ENCODE results near the gene ROMO1.
A peak's percentile ranks its signal among the peaks of the same experiment; 100 is the strongest.

Gene ROMO1

DNA sequence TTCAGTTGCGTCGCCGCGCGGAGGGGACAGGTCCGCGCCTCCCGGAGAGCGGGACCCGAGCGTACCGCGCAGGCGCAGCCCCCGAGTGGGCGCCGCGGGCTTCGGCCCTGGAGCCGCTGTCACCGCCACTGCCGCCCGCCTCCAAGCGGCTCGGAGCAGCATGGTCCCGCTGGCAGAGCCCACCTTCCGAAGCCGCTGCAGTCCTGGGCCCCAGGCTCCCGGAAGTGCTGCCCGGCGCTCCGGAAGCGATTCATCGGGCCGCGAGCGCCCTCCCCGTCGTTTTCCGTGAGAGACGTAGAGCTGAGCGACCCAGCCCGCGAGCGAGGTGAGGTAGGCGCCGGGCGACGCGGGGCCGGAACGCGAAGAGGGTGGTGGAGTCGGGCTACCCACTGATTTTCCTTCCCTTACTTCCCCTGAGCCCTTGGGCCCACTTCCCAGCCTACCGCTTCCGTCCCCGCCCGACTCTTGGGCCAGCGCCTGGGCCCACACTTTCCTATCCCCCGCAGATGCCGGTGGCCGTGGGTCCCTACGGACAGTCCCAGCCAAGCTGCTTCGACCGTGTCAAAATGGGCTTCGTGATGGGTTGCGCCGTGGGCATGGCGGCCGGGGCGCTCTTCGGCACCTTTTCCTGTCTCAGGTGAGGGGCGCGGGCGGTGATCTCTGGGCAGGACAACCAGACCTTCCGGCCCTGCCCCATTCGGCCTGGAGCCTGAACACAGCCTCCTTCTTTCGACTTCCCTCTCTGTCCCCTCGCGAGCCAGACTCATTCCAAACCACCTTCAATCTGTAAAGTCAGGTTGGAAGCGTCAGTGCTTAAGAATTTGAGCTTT lies at the start of gene ROMO1, which contains the start of gene NFS1:
TSS of gene ROMO1 (plus strand) at position 279 of the 830 bp plus-strand sequence. CDS start at position 507, 228 bp downstream.
TSS of gene NFS1 (minus strand) at position 226 of the 830 bp plus-strand sequence. CDS start at position 162, 64 bp downstream.
- DNase-seq = peak; percentile 87

DNA sequence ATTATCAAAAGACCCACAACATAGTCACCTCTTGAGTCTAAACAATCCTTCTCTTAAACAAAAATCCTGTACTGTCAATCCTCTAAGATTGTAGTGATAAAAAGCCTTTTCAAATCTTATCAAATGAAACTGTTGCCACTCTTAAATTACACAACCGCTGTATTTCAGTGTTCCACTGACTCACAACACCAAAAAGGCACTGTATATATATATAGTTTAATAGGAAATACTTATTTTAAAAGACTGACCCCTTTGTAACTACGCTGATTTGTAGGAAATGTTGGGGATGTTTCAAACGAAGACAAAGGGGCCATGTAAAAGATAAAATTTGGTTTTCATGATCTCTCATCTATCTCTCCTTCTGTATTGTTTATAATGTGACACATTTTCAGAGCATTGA lies 48.6 kb upstream of the ROMO1 start:
- no peak for DNase-seq

- no peak for DNase-seq
Measured at GRCh38 chr20:35651958-35652357, 47.2 kb upstream of the ROMO1 start.

GRCh38 chr20:35652641-35653429 lies 46.4 kb upstream of the ROMO1 start:
- DNase-seq = no peak

DNA sequence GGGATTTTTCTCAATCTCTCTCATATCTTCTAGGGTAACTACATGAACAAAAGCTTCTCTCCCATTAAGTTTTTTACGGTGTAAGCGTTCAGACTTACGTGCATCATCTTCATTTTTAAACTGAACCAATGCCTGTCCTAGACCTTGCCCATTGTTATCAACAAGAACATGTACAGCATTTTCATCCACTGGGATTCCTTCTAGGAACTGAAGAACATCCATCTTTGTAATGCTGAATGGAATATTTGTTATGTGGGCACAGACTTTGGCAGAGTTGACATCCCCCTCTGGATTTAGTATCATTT lies 45.8 kb upstream of the ROMO1 start:
- DNase-seq = no peak

DNA sequence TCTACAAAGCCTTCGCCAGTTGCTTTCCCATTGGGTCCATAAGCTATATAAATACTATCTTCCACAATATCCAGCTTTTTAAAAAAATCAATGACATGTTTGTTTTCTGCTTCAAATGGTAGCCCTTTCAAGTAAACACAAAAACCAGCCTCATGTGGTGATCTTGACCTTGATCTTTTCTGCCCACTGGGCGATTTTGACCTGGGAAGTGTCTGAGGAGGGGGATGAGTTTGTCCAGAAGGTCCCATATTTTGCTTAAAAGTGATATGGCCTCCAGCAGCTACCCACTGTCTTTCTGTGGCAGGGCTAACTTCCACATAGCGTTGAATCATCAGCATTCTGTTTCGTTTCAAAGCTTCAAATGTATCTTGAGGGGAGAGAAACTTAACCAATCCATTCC lies 45.3 kb upstream of the ROMO1 start:
- no peak for DNase-seq

DNA sequence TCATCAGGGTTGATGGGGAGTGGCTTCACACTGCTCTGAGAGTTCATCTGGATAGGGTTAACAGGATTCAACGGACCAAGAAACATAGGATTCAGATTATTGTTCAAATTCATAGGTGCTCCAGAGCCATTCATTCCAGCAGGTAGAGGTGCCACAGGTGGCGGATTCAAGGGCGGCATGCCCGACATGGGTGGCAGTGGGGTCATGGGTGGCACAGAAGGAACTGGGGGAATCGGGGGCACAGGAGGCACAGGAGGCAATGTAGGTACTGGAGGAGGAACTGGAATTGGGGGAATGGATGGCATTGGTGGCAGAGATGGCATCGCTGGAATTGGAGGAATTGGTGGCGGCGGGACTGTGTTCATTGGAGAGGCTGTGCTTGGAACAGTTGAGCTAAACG lies 44.8 kb upstream of the ROMO1 start:
- DNase-seq = no peak

DNA sequence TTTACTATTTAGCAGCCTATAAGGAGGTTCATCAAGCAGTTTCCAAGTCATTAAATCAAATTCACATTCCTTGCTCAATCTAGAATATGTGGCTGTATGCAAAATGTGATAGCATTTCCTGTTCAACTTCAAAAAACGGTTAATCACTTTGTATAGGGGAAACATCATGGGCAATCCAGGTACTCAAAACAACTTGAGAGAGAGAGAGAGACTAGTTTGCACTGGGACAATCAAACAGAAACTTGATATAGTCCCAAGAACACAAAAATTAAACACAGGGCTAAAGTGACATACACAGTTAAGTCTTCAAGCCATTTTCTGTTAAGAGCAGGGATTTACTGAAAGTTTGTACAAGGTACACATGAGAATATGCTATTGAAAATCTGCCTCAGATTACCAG lies 41.9 kb upstream of the ROMO1 start:
- no peak for DNase-seq

- DNase-seq = no peak
Measured at GRCh38 chr20:35660122-35660937, 38.9 kb upstream of the ROMO1 start.

DNA sequence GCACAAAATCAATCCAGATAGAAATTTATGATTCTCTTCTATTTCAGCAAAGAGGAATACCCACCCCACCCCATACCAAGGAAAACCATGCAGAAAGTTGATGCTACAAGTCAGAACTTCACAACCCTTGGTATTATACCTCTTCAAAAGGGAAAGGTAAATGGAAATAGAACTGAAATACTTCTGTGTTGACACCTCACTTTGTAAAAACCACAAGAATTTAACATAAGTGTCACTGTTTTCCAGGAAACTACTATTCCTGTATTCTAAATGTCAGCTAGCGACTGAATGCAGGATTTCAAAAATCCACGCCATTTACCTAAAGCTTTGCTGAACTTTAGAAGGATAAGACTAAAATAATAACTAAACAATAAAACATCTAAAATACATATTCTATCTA lies 38.2 kb upstream of the ROMO1 start:
- DNase-seq = no peak

GRCh38 chr20:35661908-35662307 lies 37.3 kb upstream of the ROMO1 start:
- DNase-seq = no peak

GRCh38 chr20:35662551-35662950 lies 36.7 kb upstream of the ROMO1 start:
- no peak for DNase-seq

DNA sequence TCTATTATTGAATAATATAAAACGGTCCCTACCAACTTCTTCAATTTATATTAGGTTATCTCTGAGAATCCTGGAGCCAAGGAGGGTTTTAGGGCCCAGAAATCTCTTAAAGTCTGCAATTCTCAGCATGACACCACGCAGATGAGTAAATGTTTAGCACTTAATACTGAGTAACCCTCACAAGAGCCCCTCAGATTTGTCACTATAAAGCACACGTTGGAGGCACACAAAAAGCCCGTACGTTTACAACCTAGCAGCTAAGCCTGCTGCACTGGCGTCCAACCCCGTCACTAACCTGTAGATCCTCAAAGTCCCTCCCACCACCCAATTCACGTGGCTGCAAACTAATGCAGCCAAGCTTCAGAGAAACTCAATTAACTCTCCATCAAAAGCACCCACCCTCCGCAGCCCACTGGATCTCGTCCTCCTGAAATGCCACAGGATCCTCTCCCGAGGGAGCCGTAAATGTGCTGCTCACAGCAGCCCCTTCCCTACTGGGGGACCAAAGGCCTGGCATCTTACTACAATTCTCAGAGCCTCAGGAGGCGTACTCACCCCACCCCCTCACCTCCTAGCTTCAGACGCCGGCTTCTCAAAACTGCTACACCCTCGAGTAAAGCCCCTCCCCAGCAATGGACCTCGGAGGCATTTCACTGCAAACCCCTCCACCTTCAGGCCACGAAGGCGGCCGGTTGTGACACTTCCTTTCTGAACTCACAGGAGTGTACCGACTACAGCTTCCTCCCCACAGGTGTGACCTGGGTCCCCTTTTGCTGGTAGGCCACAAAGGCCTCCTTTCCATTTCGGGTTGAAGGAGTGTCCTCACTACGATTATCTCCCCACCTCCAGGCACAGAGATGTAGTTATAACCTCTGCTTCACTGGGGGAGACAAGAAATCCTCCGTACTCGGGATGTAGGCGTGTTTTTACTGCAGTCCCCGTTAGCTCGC lies 35.4 kb upstream of the ROMO1 start:
- peak; percentile 78 for DNase-seq

GRCh38 chr20:35664466-35665206 lies 34.6 kb upstream of the ROMO1 start, which contains the start of the genes CPNE1 and RBM12:
Gene CPNE1, minus strand, starts transcription at chr20:35664900. Its CDS starts 31,977 bp downstream, at chr20:35632923.
Gene RBM12, minus strand, starts transcription at chr20:35664900. Its CDS starts 9,578 bp downstream, at chr20:35655322.
- peak; percentile 94 for DNase-seq

- no peak for DNase-seq
Measured at GRCh38 chr20:35665949-35666288, 33.3 kb upstream of the ROMO1 start.

GRCh38 chr20:35669221-35669620 lies 30.0 kb upstream of the ROMO1 start:
- no peak for DNase-seq

DNA sequence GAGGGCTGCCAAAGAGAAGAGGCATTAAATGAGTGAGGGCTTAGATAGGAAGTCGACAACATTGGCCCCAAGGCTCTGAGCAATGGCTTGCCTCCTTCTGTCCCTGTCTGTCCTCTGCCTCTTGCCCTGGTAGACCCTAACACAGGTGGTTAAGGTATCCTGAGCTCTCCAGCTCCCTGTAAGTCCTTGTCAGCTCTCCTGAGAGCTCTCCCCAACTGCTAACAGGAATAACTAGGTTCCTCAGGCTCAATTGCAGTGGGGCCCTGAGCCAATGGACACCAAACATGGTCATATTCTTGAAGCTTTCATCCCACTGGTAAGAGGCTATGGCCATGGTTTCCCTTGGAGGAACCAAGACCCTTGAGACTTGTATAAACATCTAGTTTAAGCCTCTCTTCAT lies 29.5 kb upstream of the ROMO1 start:
- DNase-seq = no peak

DNA sequence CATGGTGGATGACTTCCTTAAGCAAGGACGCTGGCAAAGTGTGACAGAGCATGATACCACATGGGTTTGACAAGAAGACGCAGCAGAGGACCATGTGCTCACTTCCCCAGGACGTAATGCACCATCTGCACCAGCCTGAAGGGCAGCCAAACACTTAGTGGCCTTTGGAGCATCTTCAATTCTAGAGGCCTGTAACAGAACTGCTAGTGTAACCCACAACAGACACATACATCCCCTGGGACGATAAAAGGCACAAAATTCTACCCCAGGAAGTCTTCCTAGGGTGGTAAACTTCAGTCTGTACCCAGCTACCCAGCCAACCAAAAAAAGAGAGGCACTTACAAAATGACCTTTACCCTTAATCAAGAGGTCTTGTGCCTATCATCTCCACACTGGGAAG lies 25.3 kb upstream of the ROMO1 start:
- no peak for DNase-seq

- no peak for DNase-seq
Measured at GRCh38 chr20:35674921-35675320, 24.3 kb upstream of the ROMO1 start.

- no peak for DNase-seq
Measured at GRCh38 chr20:35680452-35681183, 18.6 kb upstream of the ROMO1 start.

DNA sequence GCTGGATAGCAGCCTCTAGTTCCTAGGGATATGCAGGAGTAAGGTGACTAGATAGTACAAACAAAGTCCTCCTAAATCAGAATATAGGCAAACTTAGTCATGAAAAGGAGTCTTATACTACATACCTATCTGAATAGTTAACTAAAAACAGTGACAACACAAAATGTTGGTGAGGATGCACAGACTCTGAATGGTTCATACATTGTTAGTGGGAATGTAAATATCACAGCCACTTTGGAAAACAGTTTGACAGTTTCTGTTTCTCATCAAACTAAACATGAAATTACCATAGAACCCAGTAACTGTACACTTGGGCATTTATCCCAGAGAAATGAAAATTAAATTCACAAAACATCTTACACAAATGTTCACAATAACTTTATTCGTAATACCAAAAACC lies 17.2 kb upstream of the ROMO1 start:
- no peak for DNase-seq
